ENCODE results near the gene PPP4R4. TPM values are rescaled to one million over a fixed set of nuclear protein-coding genes. Genes with fewer than 3 reads are reported as not detected.
"Not testable (repeated sequence)": the region's sequence is repeated elsewhere in the genome, so short reads cannot be mapped to it uniquely, and the experiment has no call there.

PPP4R4 gene
- total RNA-seq, 1 experiment from 2014 or later, result 4.7 TPM

GRCh38 chr14:94292872-94293577 is 118.9 kb downstream of the PPP4R4 start, which contains the start of gene SERPINA10:
Gene SERPINA10, minus strand, starts transcription at chr14:94293268. Its CDS starts 2,675 bp downstream, at chr14:94290593.
- in situ Hi-C loops (cut with HindIII; ENCODE audit: low sequenced_read_pairs), result no loop called here
- DNase-seq (ENCODE audit: low spot score), result no peak

- no peak for DNase-seq (ENCODE audit: low spot score)
- in situ Hi-C loops (cut with HindIII; ENCODE audit: low sequenced_read_pairs), result no loop called here
These were observed 119.4 kb downstream of the PPP4R4 start for GRCh38 chr14:94293578-94293924.

GRCh38 chr14:94295360-94296180 is 121.4 kb downstream of the PPP4R4 start:
- DNase-seq (ENCODE audit: low spot score), result no peak
- in situ Hi-C loops (cut with HindIII; ENCODE audit: low sequenced_read_pairs), result no loop called here

GRCh38 chr14:94296181-94296545 is 122.0 kb downstream of the PPP4R4 start:
- in situ Hi-C loops (cut with HindIII; ENCODE audit: low sequenced_read_pairs); DNase-seq (ENCODE audit: low spot score): not testable (repeated sequence)

GRCh38 chr14:94298130-94298529 is 124.0 kb downstream of the PPP4R4 start:
- no peak for DNase-seq (ENCODE audit: low spot score)
- in situ Hi-C loops (cut with HindIII; ENCODE audit: low sequenced_read_pairs), result no loop called here

GRCh38 chr14:94303111-94303510 is 129.0 kb downstream of the PPP4R4 start:
- in situ Hi-C loops (cut with HindIII; ENCODE audit: low sequenced_read_pairs), result no loop called here

GRCh38 chr14:94304243-94304642 is 130.1 kb downstream of the PPP4R4 start:
- in situ Hi-C loops (cut with HindIII; ENCODE audit: low sequenced_read_pairs), result no loop called here
- DNase-seq (ENCODE audit: low spot score), result no peak

More at GRCh38 chr14:94303111-94303510, 129.0 kb downstream of the PPP4R4 start:
- no peak for DNase-seq (ENCODE audit: low spot score)

GRCh38 chr14:94305620-94306019 is 131.5 kb downstream of the PPP4R4 start:
- DNase-seq (ENCODE audit: low spot score), result no peak
- in situ Hi-C loops (cut with HindIII; ENCODE audit: low sequenced_read_pairs), result no loop called here

GRCh38 chr14:94306047-94306978 is 132.2 kb downstream of the PPP4R4 start:
- in situ Hi-C loops (cut with HindIII; ENCODE audit: low sequenced_read_pairs), result no loop called here
- DNase-seq (ENCODE audit: low spot score), result no peak

- in situ Hi-C loops (cut with HindIII; ENCODE audit: low sequenced_read_pairs), result no loop called here
- no peak for DNase-seq (ENCODE audit: low spot score)
These were observed 133.4 kb downstream of the PPP4R4 start for GRCh38 chr14:94307410-94307992.

- in situ Hi-C loops (cut with HindIII; ENCODE audit: low sequenced_read_pairs), result no loop called here
- no peak for DNase-seq (ENCODE audit: low spot score)
These were observed 135.6 kb downstream of the PPP4R4 start for GRCh38 chr14:94309721-94310120.

- in situ Hi-C loops (cut with HindIII; ENCODE audit: low sequenced_read_pairs), result no loop called here
- no peak for DNase-seq (ENCODE audit: low spot score)
These were observed 136.1 kb downstream of the PPP4R4 start for GRCh38 chr14:94310248-94310647.

GRCh38 chr14:94312481-94313246 is 138.5 kb downstream of the PPP4R4 start:
- no peak for DNase-seq (ENCODE audit: low spot score)
- in situ Hi-C loops (cut with HindIII; ENCODE audit: low sequenced_read_pairs), result no loop called here

- in situ Hi-C loops (cut with HindIII; ENCODE audit: low sequenced_read_pairs), result no loop called here
- no peak for DNase-seq (ENCODE audit: low spot score)
These were observed 140.0 kb downstream of the PPP4R4 start for GRCh38 chr14:94313991-94314655.

GRCh38 chr14:94314890-94315289 is 140.8 kb downstream of the PPP4R4 start:
- DNase-seq (ENCODE audit: low spot score), result no peak
- in situ Hi-C loops (cut with HindIII; ENCODE audit: low sequenced_read_pairs), result no loop called here

GRCh38 chr14:94316692-94317091 is 142.6 kb downstream of the PPP4R4 start:
- DNase-seq (ENCODE audit: low spot score), result no peak
- in situ Hi-C loops (cut with HindIII; ENCODE audit: low sequenced_read_pairs), result no loop called here

- no peak for DNase-seq (ENCODE audit: low spot score)
- in situ Hi-C loops (cut with HindIII; ENCODE audit: low sequenced_read_pairs), result no loop called here
These were observed 143.1 kb downstream of the PPP4R4 start for GRCh38 chr14:94317259-94317658.

GRCh38 chr14:94320243-94320642 is 146.1 kb downstream of the PPP4R4 start:
- in situ Hi-C loops (cut with HindIII; ENCODE audit: low sequenced_read_pairs), result no loop called here
- DNase-seq (ENCODE audit: low spot score), result no peak

Measured in G401 (cell line).